Measurements from ENCODE around the gene RBP3.

RBP3 gene

GRCh38 chr10:47349516-47349915 lies 1.4 kb downstream of the RBP3 start:
- no peak overlapping the region for H3K4me3 ChIP-seq (ENCODE audit: low read length)
- no peak overlapping the region for H3K9ac ChIP-seq (ENCODE audit: low read length)
- TF ChIP-seq CTCF (IDR thresholded peaks at IDR 0.05; ENCODE audit: low read length) = no peak
- TF ChIP-seq EZH2 (optimal IDR thresholded peaks at IDR 0.05; ENCODE audit: low read depth, low read length) = no peak
- TF ChIP-seq EZH2phosphoT487 (IDR thresholded peaks at IDR 0.05; ENCODE audit: low read length) = no peak
- no peak overlapping the region for H2AFZ ChIP-seq (ENCODE audit: low read length)
- DNase-seq = no peak
- no peaks in the 10 kb centered on the region for H3K79me2 ChIP-seq (ENCODE audit: low read length)
- H3K36me3 ChIP-seq (replicated peaks; ENCODE audit: insufficient read depth, low read length) = no peaks in the 10 kb centered on the region
- H3K27ac ChIP-seq (ENCODE audit: low read length) = no peak overlapping the region
- peaks cover 57% of the 10 kb centered on the region for H3K27me3 ChIP-seq (replicated peaks; ENCODE audit: insufficient read depth, low read length)
- no peak overlapping the region for H3K4me2 ChIP-seq (ENCODE audit: low read depth, low read length)
- no peaks in the 10 kb centered on the region for H3K9me3 ChIP-seq (replicated peaks; ENCODE audit: insufficient read depth, low read length)
- H4K20me1 ChIP-seq (ENCODE audit: insufficient read depth, low read length) = no peaks in the 10 kb centered on the region
- no peaks in the 10 kb centered on the region for H3K9me2 ChIP-seq (replicated peaks; ENCODE audit: insufficient read depth, low read length)
- no peaks in the 10 kb centered on the region for H3K4me1 ChIP-seq (ENCODE audit: low read length)
- no peaks in the 10 kb centered on the region for H3F3A ChIP-seq (ENCODE audit: insufficient read depth, low read length)

GRCh38 chr10:47349941-47350371 lies 1.8 kb downstream of the RBP3 start:
- no peak for DNase-seq
- TF ChIP-seq EZH2phosphoT487 (IDR thresholded peaks at IDR 0.05; ENCODE audit: low read length) (no peak), EZH2 (optimal IDR thresholded peaks at IDR 0.05; ENCODE audit: low read depth, low read length) (no peak), CTCF (IDR thresholded peaks at IDR 0.05; ENCODE audit: low read length) (no peak)
- H3K4me3 ChIP-seq (ENCODE audit: low read length) = no peak overlapping the region

GRCh38 chr10:47350671-47351640 lies 2.8 kb downstream of the RBP3 start:
- no peaks in the 10 kb centered on the region for H3K79me2 ChIP-seq (ENCODE audit: low read length)
- H3K9ac ChIP-seq (ENCODE audit: low read length) = no peak overlapping the region
- H4K20me1 ChIP-seq (ENCODE audit: insufficient read depth, low read length) = no peaks in the 10 kb centered on the region
- no peaks in the 10 kb centered on the region for H3F3A ChIP-seq (ENCODE audit: insufficient read depth, low read length)
- H3K9me3 ChIP-seq (replicated peaks; ENCODE audit: insufficient read depth, low read length) = no peaks in the 10 kb centered on the region
- no peaks in the 10 kb centered on the region for H3K9me2 ChIP-seq (replicated peaks; ENCODE audit: insufficient read depth, low read length)
- no peak overlapping the region for H2AFZ ChIP-seq (ENCODE audit: low read length)
- peaks cover 51% of the 10 kb centered on the region for H3K27me3 ChIP-seq (replicated peaks; ENCODE audit: insufficient read depth, low read length)
- TF ChIP-seq EZH2phosphoT487 (IDR thresholded peaks at IDR 0.05; ENCODE audit: low read length) (no peak), EZH2 (optimal IDR thresholded peaks at IDR 0.05; ENCODE audit: low read depth, low read length) (no peak), CTCF (IDR thresholded peaks at IDR 0.05; ENCODE audit: low read length) (no peak)
- no peak overlapping the region for H3K4me3 ChIP-seq (ENCODE audit: low read length)
- no peak overlapping the region for H3K27ac ChIP-seq (ENCODE audit: low read length)
- DNase-seq = no peak
- H3K4me1 ChIP-seq (ENCODE audit: low read length) = no peaks in the 10 kb centered on the region
- H3K36me3 ChIP-seq (replicated peaks; ENCODE audit: insufficient read depth, low read length) = no peaks in the 10 kb centered on the region
- no peak overlapping the region for H3K4me2 ChIP-seq (ENCODE audit: low read depth, low read length)

More at GRCh38 chr10:47349941-47350371, 1.8 kb downstream of the RBP3 start:
- Histone ChIP-seq H3K9me3 (replicated peaks; ENCODE audit: insufficient read depth, low read length) (no peaks in the 10 kb centered on the region), H2AFZ (ENCODE audit: low read length) (no peak overlapping the region), H3K36me3 (replicated peaks; ENCODE audit: insufficient read depth, low read length) (no peaks in the 10 kb centered on the region), H3K79me2 (ENCODE audit: low read length) (no peaks in the 10 kb centered on the region), H3K9ac (ENCODE audit: low read length) (no peak overlapping the region), H4K20me1 (ENCODE audit: insufficient read depth, low read length) (no peaks in the 10 kb centered on the region), H3F3A (ENCODE audit: insufficient read depth, low read length) (no peaks in the 10 kb centered on the region), H3K4me2 (ENCODE audit: low read depth, low read length) (no peak overlapping the region), H3K27ac (ENCODE audit: low read length) (no peak overlapping the region), H3K27me3 (replicated peaks; ENCODE audit: insufficient read depth, low read length) (peaks cover 57% of the 10 kb centered on the region), H3K9me2 (replicated peaks; ENCODE audit: insufficient read depth, low read length) (no peaks in the 10 kb centered on the region), H3K4me1 (ENCODE audit: low read length) (no peaks in the 10 kb centered on the region)
